ENCODE measurements around the gene EP400.

Gene EP400

GRCh38 chr12:131912518-131913274 lies 37.0 kb upstream of the EP400 start:
- DNase-seq (ENCODE audit: low read depth in 2 of 3, low spot score in 2 of 3) = no peak

GRCh38 chr12:131913666-131914065 lies 36.1 kb upstream of the EP400 start:
- no peak for DNase-seq (ENCODE audit: low read depth in 2 of 3, low spot score in 2 of 3)

GRCh38 chr12:131914179-131914702 lies 35.5 kb upstream of the EP400 start:
- DNase-seq (ENCODE audit: low read depth in 2 of 3, low spot score in 2 of 3) = no peak

GRCh38 chr12:131915000-131915689 lies 34.6 kb upstream of the EP400 start:
- DNase-seq (ENCODE audit: low read depth in 2 of 3, low spot score in 2 of 3) = no peak

DNA sequence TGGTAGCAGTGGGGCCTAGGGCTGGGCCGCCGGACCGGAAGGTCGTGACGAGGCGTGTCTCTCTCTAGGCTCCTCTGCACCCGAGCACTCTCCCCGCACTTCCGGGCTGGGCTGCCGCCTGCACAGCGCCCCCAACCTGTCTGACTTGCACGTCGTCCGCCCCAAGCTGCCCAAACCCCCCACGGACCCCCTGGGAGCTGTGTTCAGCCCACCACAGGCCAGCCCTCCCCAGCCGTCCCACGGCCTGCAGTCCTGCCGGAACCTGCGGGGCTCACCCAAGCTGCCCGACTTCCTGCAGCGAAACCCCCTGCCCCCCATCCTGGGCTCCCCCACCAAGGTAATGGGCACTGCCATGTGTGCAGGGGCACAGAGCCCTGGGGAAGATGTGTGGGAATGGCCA lies 33.9 kb upstream of the EP400 start:
- no peak for DNase-seq (ENCODE audit: low read depth in 2 of 3, low spot score in 2 of 3)

- DNase-seq (ENCODE audit: low read depth in 2 of 3, low spot score in 2 of 3) = no peak
These were observed 33.2 kb upstream of the EP400 start for GRCh38 chr12:131916306-131917138.

DNA sequence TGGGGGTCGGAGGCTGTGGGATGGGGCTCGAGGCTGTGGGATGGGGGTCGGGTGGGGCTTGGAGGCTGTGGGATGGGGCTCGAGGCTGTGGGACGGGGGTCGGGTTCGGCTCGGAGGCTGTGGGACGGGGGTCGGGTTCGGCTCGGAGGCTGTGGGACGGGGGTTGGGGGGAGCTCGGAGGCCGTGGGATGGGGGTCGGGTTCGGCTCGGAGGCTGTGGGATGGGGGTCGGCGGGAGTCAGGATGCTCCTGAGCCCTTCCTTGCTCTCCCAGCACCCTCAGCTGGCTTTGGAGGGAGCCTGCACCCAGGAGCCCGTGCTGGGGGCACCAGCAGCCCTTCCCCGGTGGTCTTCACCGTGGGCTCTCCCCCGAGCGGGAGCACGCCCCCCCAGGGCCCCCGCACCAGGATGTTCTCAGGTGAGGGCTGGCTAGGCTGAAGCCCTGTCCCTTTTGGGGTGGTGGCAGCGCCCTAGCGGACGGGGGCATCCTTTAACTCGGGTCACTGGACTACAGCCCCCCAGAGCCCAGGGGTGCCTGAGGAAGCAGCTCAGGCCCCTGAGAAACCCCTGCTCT lies 32.5 kb upstream of the EP400 start:
- DNase-seq (ENCODE audit: low read depth in 2 of 3, low spot score in 2 of 3) = no peak

- no peak for DNase-seq (ENCODE audit: low read depth in 2 of 3, low spot score in 2 of 3)
These were observed 31.9 kb upstream of the EP400 start for GRCh38 chr12:131917711-131918306.

- DNase-seq (ENCODE audit: low read depth in 2 of 3, low spot score in 2 of 3) = no peak
These were observed 31.3 kb upstream of the EP400 start for GRCh38 chr12:131918311-131919050.

DNA sequence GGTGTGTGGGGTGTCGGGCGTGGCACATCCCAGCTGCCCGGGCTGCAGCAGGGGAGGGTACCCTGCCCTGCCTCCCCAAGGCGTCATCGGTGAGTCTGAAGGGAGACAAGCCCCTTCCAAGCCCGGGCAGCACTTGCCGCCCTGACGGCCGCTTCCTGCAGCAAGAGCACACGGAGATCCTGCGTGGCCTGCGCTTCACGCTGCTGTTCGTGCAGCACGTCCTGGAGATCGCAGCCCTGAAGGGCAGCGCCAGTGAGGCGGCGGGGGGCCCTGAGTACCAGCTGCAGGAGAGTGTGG lies 30.7 kb upstream of the EP400 start:
- no peak for DNase-seq (ENCODE audit: low read depth in 2 of 3, low spot score in 2 of 3)

DNA sequence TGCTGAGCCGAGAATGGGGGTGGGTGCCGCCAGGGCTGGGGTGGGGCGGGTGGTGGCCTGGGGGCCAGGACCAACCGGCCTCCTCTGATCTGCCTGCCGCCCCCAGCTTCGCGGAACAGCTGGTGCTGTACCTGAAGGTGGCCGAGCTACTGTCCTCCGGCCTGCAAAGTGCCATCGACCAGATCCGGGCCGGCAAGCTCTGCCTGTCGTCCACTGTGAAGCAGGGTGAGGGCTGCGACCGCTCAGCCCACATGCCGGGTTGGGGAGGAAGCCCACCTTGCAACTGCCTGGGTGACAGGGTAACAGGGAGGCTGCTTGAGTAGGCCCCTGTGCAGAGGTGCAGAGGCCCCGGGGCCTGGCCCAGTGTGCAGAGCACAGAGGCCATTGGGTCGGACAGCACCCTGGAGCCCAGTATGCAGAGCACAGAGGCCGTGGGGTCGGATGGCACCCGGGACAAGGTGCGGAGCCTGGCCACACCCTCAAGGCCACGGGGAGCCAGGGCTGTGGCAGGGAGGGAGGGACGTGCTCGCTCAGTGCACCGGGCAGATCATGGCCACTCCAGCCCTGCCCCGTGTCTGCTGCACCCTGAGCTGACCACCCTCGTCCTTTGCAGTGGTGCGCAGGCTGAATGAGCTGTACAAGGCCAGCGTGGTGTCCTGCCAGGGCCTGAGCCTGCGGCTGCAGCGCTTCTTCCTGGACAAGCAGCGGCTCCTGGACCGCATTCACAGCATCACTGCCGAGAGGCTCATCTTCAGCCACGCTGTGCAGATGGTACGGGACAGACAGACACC lies 30.2 kb upstream of the EP400 start:
- DNase-seq (ENCODE audit: low read depth in 2 of 3, low spot score in 2 of 3) = no peak

- no peak for DNase-seq (ENCODE audit: low read depth in 2 of 3, low spot score in 2 of 3)
These were observed 29.6 kb upstream of the EP400 start for GRCh38 chr12:131920157-131920508.

GRCh38 chr12:131920902-131921840 lies 28.6 kb upstream of the EP400 start:
- DNase-seq (ENCODE audit: low read depth in 2 of 3, low spot score in 2 of 3) = no peak

DNA sequence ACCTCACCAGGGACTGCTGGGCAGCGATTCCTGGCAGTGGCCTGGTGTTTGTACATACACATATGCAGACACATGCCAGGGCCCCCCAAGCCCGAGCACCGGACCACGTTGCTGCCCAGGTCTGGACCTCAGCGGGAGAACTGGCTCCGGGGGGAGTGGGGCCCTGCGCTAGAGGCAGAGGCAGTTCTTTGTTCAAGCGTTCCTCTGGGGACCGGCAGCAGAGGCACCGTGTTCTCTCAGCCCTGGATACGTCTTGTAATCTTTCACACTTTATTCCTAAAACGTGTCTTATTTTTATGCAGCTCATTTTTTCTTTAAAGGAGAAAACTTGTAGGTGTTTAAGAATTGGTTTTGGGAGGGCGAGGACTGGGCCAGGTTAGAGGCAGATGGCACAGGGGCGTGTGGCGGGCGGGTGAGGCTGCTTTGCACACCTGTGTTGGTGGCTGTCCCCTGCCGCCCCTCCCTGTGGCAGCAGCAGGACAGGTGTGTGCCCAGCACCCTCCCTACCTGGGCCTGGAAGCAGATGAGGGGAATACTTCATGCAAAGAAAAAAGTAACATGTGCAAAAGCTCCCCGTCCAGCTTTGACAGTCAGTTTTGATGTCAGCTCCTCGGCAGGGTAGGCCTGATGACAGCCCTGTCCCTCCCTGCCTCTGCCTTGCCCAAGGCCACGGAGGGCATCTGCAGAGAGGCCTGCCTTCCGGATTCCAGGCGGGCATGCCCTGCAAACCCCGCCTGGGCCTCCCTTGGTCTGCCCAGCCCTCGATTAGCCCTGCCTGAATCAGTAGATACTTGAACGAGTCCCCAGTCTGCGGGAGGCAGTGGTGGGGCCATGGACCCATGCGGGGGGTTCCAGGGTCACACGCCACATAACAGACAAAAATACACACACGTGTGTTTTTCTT lies 27.6 kb upstream of the EP400 start:
- DNase-seq (ENCODE audit: low read depth in 2 of 3, low spot score in 2 of 3) = no peak

GRCh38 chr12:131922772-131923171 lies 27.0 kb upstream of the EP400 start:
- DNase-seq (ENCODE audit: low read depth in 2 of 3, low spot score in 2 of 3) = no peak

DNA sequence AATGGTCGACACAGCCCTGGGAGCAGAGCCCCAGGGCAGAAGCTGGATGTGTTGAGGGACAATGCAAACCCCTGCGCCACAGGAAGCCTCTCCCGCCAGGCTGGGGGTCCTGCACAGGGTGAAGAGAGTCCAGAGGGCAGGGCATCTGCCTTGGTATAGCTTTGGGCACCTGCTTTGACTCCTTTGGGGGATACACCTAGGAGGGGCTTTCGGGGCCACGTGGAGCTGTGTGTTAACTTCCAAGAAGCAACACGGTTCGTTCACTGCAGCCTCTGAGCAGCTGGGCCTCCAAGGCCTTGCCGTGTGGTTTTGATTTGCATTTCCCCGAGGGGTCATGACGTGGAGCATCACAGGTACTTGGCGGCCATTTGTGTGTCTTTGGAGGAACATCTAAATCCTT lies 26.5 kb upstream of the EP400 start:
- DNase-seq (ENCODE audit: low read depth in 2 of 3, low spot score in 2 of 3) = no peak
